Measurements from ENCODE around the gene CCDC106.

The CCDC106 gene

GRCh38 chr19:55673465-55673864 is 25.5 kb downstream of the CCDC106 start (continued):
- TF ChIP-seq ZNF629 (tag by site-specific recombination; IDR thresholded peaks at IDR 0.05) (no peak), ZNF548 (tag by site-specific recombination; IDR thresholded peaks at IDR 0.05) (no peak), ZNF223 (tag by site-specific recombination; IDR thresholded peaks at IDR 0.05) (no peak), ZNF623 (tag by site-specific recombination; IDR thresholded peaks at IDR 0.05) (no peak), SETDB1 (IDR thresholded peaks at IDR 0.05; ENCODE audit: insufficient read length, low read length) (no peak), ZNF76 (tag by site-specific recombination; IDR thresholded peaks at IDR 0.05; ENCODE audit: borderline replicate concordance, low read depth) (no peak), GFI1B (tag by site-specific recombination; IDR thresholded peaks at IDR 0.05) (no peak), ZNF302 (tag by site-specific recombination; IDR thresholded peaks at IDR 0.05; ENCODE audit: low read depth) (no peak), ZNF501 (tag by site-specific recombination; IDR thresholded peaks at IDR 0.05) (no peak), ATF2 (tag by site-specific recombination; IDR thresholded peaks at IDR 0.05; ENCODE audit: low read depth) (no peak), ZBTB8A (tag by site-specific recombination; IDR thresholded peaks at IDR 0.05) (no peak), ZNF530 (tag by site-specific recombination; IDR thresholded peaks at IDR 0.05; ENCODE audit: low read depth) (no peak), ZBTB44 (tag by site-specific recombination; IDR thresholded peaks at IDR 0.05) (no peak), HOXC10 (CRISPR knock-in tag; IDR thresholded peaks at IDR 0.05) (no peak), ZNF549 (tag by site-specific recombination; IDR thresholded peaks at IDR 0.05) (no peak), ZNF621 (tag by site-specific recombination; IDR thresholded peaks at IDR 0.05) (no peak), PATZ1 (tag by site-specific recombination; IDR thresholded peaks at IDR 0.05) (peak; percentile 46; the same call in 1 of the 2 replicates), BCL6B (tag by site-specific recombination; IDR thresholded peaks at IDR 0.05) (no peak), ZNF560 (tag by site-specific recombination; IDR thresholded peaks at IDR 0.05; ENCODE audit: borderline replicate concordance) (no peak), ZNF514 (tag by site-specific recombination; IDR thresholded peaks at IDR 0.05) (no peak)

- no peaks in the 10 kb centered on the region for H3K9me3 ChIP-seq (ENCODE audit: control insufficient read depth, insufficient read depth, low read depth, low read length)
- H3K36me3 ChIP-seq (ENCODE audit: control insufficient read depth in 2 of 2, insufficient read depth in 1 of 2, low read length in 2 of 2), result peaks cover 18 to 59% of the 10 kb centered on the region in 2 experiments; a peak in 2 of 3 replicates
- TF ChIP-seq SP2 (tag by site-specific recombination; IDR thresholded peaks at IDR 0.05) (peak; percentile 18; the same call in 1 of the 2 replicates), ZNF624 (tag by site-specific recombination; IDR thresholded peaks at IDR 0.05) (no peak), ZBTB49 (tag by site-specific recombination; IDR thresholded peaks at IDR 0.05; ENCODE audit: low read depth) (no peak), ZBTB17 (tag by site-specific recombination; IDR thresholded peaks at IDR 0.05) (0 out of 2 replicates have a peak, but pooled peaks have one; percentile 4), ZNF398 (tag by site-specific recombination; IDR thresholded peaks at IDR 0.05) (peak; percentile 46)
- ChIA-PET POLR2A (interaction anchor here (1.6 to 2.6 kb wide), 3 partner anchors 19 to 30 kb away, joined by 4 to 12 read pairs (median 5); partner anchors contain the start of genes U2AF2 and ZNF581), CTCF (interaction anchor here (1.3 to 1.8 kb wide), 2 partner anchors 19 to 26 kb away, joined by 5 to 9 read pairs; partner anchors contain the start of gene CCDC106)
- H3K4me3 ChIP-seq (ENCODE audit: low read depth, low read length), result peak overlapping the region; percentile 99
- peak overlapping the region; percentile 82 for H3K27ac ChIP-seq (ENCODE audit: extremely low read depth, low read depth, low read length)
- H3K4me1 ChIP-seq (ENCODE audit: control insufficient read depth, insufficient read depth, low read length), result peaks cover 19% of the 10 kb centered on the region
These were observed 25.9 kb downstream of the CCDC106 start for GRCh38 chr19:55673889-55674288.
